ENCODE measurements around the gene SDCCAG8. TPM values are rescaled to one million over a fixed set of nuclear protein-coding genes. Genes with fewer than 3 reads are reported as not detected.

Gene SDCCAG8
- total and polyA plus RNA-seq, 2 of the 8 experiments (the other 6 are each of a cell fraction or from before 2014, with no cell fraction given), result 15.6 to 21.0 TPM

DNA sequence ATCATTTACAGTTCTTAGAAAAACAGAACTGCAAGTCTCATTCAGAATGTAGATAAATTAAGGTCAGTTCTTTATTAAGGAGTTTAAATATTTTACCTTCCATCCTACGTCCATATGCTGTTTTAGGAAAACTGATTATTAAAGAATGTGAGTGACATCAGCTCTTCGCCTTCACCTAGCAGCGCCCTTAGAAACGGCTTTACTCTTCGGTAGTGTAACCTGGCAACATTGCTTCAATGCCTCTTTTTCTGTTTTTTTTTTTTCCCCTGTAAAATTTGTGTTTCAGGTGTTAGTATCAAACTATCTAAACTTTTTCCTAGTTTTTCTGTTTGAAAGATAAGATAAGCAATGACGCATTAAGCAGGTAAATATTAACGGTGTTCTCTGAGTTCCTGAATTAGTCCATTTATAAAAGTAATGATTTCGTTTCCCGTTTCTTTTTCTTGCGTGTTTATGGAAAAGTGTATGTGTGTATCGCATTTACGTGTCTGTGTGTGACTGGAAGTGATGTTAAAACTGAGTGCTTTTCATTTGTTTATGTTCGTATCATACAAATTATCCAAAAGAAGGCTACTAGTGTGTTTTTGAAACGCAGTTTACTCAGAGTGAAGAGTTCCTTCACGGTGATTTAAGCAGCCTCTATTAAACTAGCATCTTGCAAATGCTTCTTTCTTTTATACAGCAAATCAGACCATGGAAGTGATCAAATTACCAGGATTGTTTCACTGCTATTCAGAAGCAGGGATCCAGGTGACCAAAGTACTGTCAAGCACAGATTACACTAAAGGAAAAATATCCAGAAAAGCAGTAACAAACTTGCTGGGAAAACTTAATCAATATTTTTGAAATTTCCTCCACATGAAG is 139.0 kb downstream of the SDCCAG8 start (continued):
- TF ChIP-seq, protein P1, sequence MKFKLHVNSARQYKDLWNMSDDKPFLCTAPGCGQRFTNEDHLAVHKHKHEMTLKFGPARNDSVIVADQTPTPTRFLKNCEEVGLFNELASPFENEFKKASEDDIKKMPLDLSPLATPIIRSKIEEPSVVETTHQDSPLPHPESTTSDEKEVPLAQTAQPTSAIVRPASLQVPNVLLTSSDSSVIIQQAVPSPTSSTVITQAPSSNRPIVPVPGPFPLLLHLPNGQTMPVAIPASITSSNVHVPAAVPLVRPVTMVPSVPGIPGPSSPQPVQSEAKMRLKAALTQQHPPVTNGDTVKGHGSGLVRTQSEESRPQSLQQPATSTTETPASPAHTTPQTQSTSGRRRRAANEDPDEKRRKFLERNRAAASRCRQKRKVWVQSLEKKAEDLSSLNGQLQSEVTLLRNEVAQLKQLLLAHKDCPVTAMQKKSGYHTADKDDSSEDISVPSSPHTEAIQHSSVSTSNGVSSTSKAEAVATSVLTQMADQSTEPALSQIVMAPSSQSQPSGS (IDR thresholded peaks at IDR 0.05; ENCODE audit: low read length), result no peak
- TF ChIP-seq, protein P2, sequence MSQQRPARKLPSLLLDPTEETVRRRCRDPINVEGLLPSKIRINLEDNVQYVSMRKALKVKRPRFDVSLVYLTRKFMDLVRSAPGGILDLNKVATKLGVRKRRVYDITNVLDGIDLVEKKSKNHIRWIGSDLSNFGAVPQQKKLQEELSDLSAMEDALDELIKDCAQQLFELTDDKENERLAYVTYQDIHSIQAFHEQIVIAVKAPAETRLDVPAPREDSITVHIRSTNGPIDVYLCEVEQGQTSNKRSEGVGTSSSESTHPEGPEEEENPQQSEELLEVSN (IDR thresholded peaks at IDR 0.05), result no peak
- no peak for TF ChIP-seq CREB1 (IDR thresholded peaks at IDR 0.05)
- no peak for TF ChIP-seq JUND (IDR thresholded peaks at IDR 0.05; ENCODE audit: low read length)
- no peak for TF ChIP-seq CBX5 (IDR thresholded peaks at IDR 0.05; ENCODE audit: low read depth, low read length)
- TF ChIP-seq CHD1 (IDR thresholded peaks at IDR 0.05; ENCODE audit: low read depth, low read length), result no peak
- no peak for TF ChIP-seq EGR1 (IDR thresholded peaks at IDR 0.05; ENCODE audit: borderline replicate concordance, low read depth, low read length)
- TF ChIP-seq RFX5 (IDR thresholded peaks at IDR 0.05; ENCODE audit: borderline replicate concordance, low read depth, low read length), result no peak
- no peak for TF ChIP-seq HDAC6 (IDR thresholded peaks at IDR 0.05; ENCODE audit: low read depth, low read length)

All from H1 (cell line).